Right lobe of liver (tissue), 6 donors: ENCODE data around the gene APOL6. TPM values are rescaled to one million over a fixed set of nuclear protein-coding genes. Genes with fewer than 3 reads are reported as not detected.
"Not testable (repeated sequence)": the region's sequence is repeated elsewhere in the genome, so short reads cannot be mapped to it uniquely, and the experiment has no call there.

Experiments
- ATAC-seq, 4 donors: fragments of 200-7000 bp; cut with Tn5 transposase; one replicate each; pipeline ENCODE4 v1.9.1; 2020; ENCODE audit warnings: mild to moderate bottlenecking in 4 of 4, moderate library complexity in 4 of 4
- DNase-seq, 3 donors: peaks; one replicate each; pipeline ENCODE4 v3.0.0-alpha.2; 2020
- H3K27ac ChIP-seq, 3 donors: fragments of 200-600 bp; one replicate each; pipeline ENCODE4 v1.8.0; 2022
- H3K27me3 ChIP-seq, 2 donors: fragments of 200-600 bp; one replicate each; pipeline ENCODE4 v1.8.0; 2022
- H3K36me3 ChIP-seq, 4 donors: fragments of 200-600 bp; sonication (generic) in 1 of 4; one replicate each; pipeline versions ENCODE4 v1.5.1 to v1.8.0; 2017 to 2022; ENCODE audit warnings: control low read depth in 1 of 4
- H3K4me1 ChIP-seq, 4 donors: fragments of 200-600 bp; sonication (generic) in 1 of 4; one replicate each; pipeline versions ENCODE4 v1.5.1 to v1.8.0; 2017 to 2022; ENCODE audit warnings: control low read depth in 1 of 4
- H3K4me3 ChIP-seq, 3 donors: fragments of 200-600 bp; one replicate each; pipeline ENCODE4 v1.8.0; 2022
- H3K9me3 ChIP-seq, 4 donors: fragments of 200-600 bp; sonication (generic) in 1 of 4; one replicate each; pipeline versions ENCODE4 v1.5.1 to v1.8.0; 2017 to 2022; ENCODE audit warnings: control low read depth in 1 of 4
- POLR2A ChIP-seq: fragments of 450-650 bp; IDR thresholded peaks from one replicate; pipeline ENCODE4 v1.6.1; 2017; ENCODE audit warnings: antibody characterized with exemption, mild to moderate bottlenecking
- WGBS: methylation state at CpG from one replicate; pipeline ENCODE4 v1.1.6; 2018; ENCODE audit warnings: low coverage, low lambda C conversion rate; ENCODE audit not compliant: insufficient coverage; ENCODE audit errors: missing lambda C conversion rate; 5-methylcytosine and 5-hydroxymethylcytosine counted together
- intact Hi-C, 2 donors: fragments of 100-400 bp; cut with DNase I; formaldehyde crosslinking; loops; one replicate each; pipeline versions ENCODE4 v1.11.2 to v1.14.1; 2022
- total RNA-seq, 6 experiments: library from RNA; depleted of rRNA in 2 of 6; stranded (reverse); fragments of >200 nt in 2 of 6; fragmentation: NEBNext Ultra II Directional in 3 of 6; extraction: Animal tissue kit (Norgen Biotek cat#: 25700) in 3 of 6; gene quantifications; one replicate each; pipeline versions ENCODE4 v1.1.0 to v1.2.4, GENCODE V29; 2016 to 2023
- TF ChIP-seq, protein P1 (sequence below), 4 donors: fragments of 200-600 bp in 3 of 4; fragments of 450-650 bp in 1 of 4; IDR thresholded peaks; one replicate each; pipeline versions ENCODE4 v1.5.1 to v1.8.0; 2016 to 2022; ENCODE audit warnings: antibody characterized with exemption in 4 of 4, mild to moderate bottlenecking in 2 of 4
- donor health status: DM: no; HTN: yes; CAD: no.
- donor health status: DM: no; HTN: no; CAD: no.
- donor health status: DM: no; HTN: no; CAD: no.
- donor health status: DM: no; HTN: yes; CAD: no.
- donor health status: DM: no; HTN: yes; CAD: no.

Gene APOL6
- total RNA-seq, 6 experiments from 2014 or later, result 33.5 to 42.7 (median 39.6) TPM

GRCh38 chr22:35688913-35689675, 40.8 kb downstream of the APOL6 start:
- DNase-seq (no peak), ATAC-seq (no peak)
- intact Hi-C loops, result no loop called here
- Histone ChIP-seq H3K4me1 (no peaks in the 10 kb centered on the region), H3K36me3 (no peaks in the 10 kb centered on the region), H3K9me3 (no peaks in the 10 kb centered on the region), H3K27ac (no peak overlapping the region), H3K27me3 (no peaks in the 10 kb centered on the region), H3K4me3 (no peak overlapping the region)
- 78% methylated on average over 10 of the region's 10 CpGs for WGBS
- TF ChIP-seq POLR2A, result no peak
- TF ChIP-seq, protein P1, sequence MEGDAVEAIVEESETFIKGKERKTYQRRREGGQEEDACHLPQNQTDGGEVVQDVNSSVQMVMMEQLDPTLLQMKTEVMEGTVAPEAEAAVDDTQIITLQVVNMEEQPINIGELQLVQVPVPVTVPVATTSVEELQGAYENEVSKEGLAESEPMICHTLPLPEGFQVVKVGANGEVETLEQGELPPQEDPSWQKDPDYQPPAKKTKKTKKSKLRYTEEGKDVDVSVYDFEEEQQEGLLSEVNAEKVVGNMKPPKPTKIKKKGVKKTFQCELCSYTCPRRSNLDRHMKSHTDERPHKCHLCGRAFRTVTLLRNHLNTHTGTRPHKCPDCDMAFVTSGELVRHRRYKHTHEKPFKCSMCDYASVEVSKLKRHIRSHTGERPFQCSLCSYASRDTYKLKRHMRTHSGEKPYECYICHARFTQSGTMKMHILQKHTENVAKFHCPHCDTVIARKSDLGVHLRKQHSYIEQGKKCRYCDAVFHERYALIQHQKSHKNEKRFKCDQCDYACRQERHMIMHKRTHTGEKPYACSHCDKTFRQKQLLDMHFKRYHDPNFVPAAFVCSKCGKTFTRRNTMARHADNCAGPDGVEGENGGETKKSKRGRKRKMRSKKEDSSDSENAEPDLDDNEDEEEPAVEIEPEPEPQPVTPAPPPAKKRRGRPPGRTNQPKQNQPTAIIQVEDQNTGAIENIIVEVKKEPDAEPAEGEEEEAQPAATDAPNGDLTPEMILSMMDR (IDR thresholded peaks at IDR 0.05), result no peak

GRCh38 chr22:35690001-35690400, 41.8 kb downstream of the APOL6 start:
- Histone ChIP-seq H3K36me3 (no peaks in the 10 kb centered on the region), H3K9me3 (no peaks in the 10 kb centered on the region), H3K27ac (no peak overlapping the region), H3K4me1 (no peaks in the 10 kb centered on the region), H3K4me3 (no peak overlapping the region), H3K27me3 (no peaks in the 10 kb centered on the region)
- no peak for ATAC-seq
- DNase-seq, result no peak
- intact Hi-C loops, result no loop called here
- no peak for TF ChIP-seq POLR2A
- TF ChIP-seq, protein P1 (IDR thresholded peaks at IDR 0.05), result no peak
- WGBS, result 13% methylated on average over 1 of the region's 1 CpG

GRCh38 chr22:35695202-35695601, 47.0 kb downstream of the APOL6 start:
- intact Hi-C loops, result no loop called here
- DNase-seq (no peak), ATAC-seq (no peak)
- no peaks in the 10 kb centered on the region for H3K9me3 ChIP-seq
- no peak overlapping the region for H3K4me3 ChIP-seq
- 88% methylated on average over 4 of the region's 13 CpGs for WGBS
- H3K27me3 ChIP-seq, result no peaks in the 10 kb centered on the region
- H3K4me1 ChIP-seq, result no peaks in the 10 kb centered on the region
- H3K27ac ChIP-seq, result no peak overlapping the region
- TF ChIP-seq POLR2A, result no peak
- TF ChIP-seq, protein P1 (IDR thresholded peaks at IDR 0.05), result no peak
- H3K36me3 ChIP-seq, result no peaks in the 10 kb centered on the region

- ATAC-seq (no peak), DNase-seq (no peak)
- TF ChIP-seq POLR2A, result no peak
- TF ChIP-seq, protein P1 (IDR thresholded peaks at IDR 0.05), result no peak
- no peaks in the 10 kb centered on the region for H3K4me1 ChIP-seq
- no peaks in the 10 kb centered on the region for H3K9me3 ChIP-seq
- intact Hi-C loops, result no loop called here
- no peaks in the 10 kb centered on the region for H3K27me3 ChIP-seq
- no peak overlapping the region for H3K27ac ChIP-seq
- no peaks in the 10 kb centered on the region for H3K36me3 ChIP-seq
- no peak overlapping the region for H3K4me3 ChIP-seq
- WGBS, result 70% methylated on average over 10 of the region's 14 CpGs
These were observed 48.9 kb downstream of the APOL6 start for GRCh38 chr22:35697142-35697541.

DNA sequence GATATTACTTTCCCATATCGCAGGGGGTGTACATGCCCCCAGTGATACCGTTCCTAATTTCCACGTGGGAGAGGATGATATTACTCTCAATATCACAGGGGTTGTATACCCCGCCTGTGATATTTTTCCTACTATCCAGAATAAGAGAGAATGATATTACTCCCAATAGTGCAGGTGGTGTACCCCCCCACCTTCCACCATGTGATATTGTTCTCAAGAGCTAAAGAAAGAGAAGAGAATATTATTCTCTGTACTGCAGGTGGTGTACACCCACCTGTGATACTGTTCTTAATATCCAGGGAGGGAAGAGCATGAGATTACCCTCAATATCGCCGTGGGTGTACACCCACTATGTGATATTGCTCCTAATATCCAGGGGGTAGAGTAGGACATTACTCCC, 51.6 kb downstream of the APOL6 start:
- WGBS, result 48% methylated on average over 2 of the region's 6 CpGs
- H3K4me1 ChIP-seq, intact Hi-C loops, H3K9me3 ChIP-seq, H3K27ac ChIP-seq, H3K4me3 ChIP-seq, H3K27me3 ChIP-seq, DNase-seq, ATAC-seq, H3K36me3 ChIP-seq: not testable (repeated sequence)
